Fibroblast of lung (primary cell): ENCODE data around the gene CMIP. TPM values are rescaled to one million over a fixed set of nuclear protein-coding genes. Genes with fewer than 3 reads are reported as not detected.
A peak's percentile ranks its signal among the peaks of the same experiment; 100 is the strongest.

Experiments used
- DNase-seq, 2 donors: peaks; one replicate each; pipeline versions ENCODE4 v3.0.0 to v3.0.0-alpha.2; 2010; ENCODE audit warnings: low read depth in 2 of 2
- H2AFZ ChIP-seq: 2 replicates; pipeline ENCODE4 v1.5.1; 2012; ENCODE audit warnings: low read length, control low read depth, inconsistent platforms
- H3K27ac ChIP-seq: 2 replicates; pipeline ENCODE4 v1.5.1; 2011; ENCODE audit warnings: low read length, control low read depth; ENCODE audit not compliant: insufficient read depth
- H3K27me3 ChIP-seq: 2 replicates; pipeline ENCODE4 v1.5.1; 2011; ENCODE audit warnings: mild to moderate bottlenecking, low read length; ENCODE audit not compliant: control insufficient read depth, insufficient read depth
- H3K36me3 ChIP-seq: 2 replicates; pipeline ENCODE4 v1.5.1; 2011; ENCODE audit warnings: low read length; ENCODE audit not compliant: control insufficient read depth, insufficient read depth
- H3K4me1 ChIP-seq: 2 replicates; pipeline ENCODE4 v1.5.1; 2011; ENCODE audit warnings: low read length; ENCODE audit not compliant: control insufficient read depth, insufficient read depth; ENCODE audit errors: extremely low read depth
- H3K4me2 ChIP-seq: 2 replicates; pipeline ENCODE4 v1.5.1; 2011; ENCODE audit warnings: low read length, control low read depth; ENCODE audit not compliant: insufficient read depth; ENCODE audit errors: extremely low read depth
- H3K4me3 ChIP-seq, 4 experiments: fragments of 200-600 bp in 1 of 4; sonication (generic) in 1 of 4; replicated peaks in 1 of 4; 2 replicates each; pipeline ENCODE4 v1.5.1; 2011 to 2016; ENCODE audit warnings: low read length in 4 of 4, low read depth in 3 of 4, mild to moderate bottlenecking in 3 of 4, control low read depth in 2 of 4, inconsistent platforms in 1 of 4, mixed read lengths in 1 of 4; ENCODE audit not compliant: insufficient read depth in 1 of 4; ENCODE audit errors: control extremely low read depth in 1 of 4
- H3K79me2 ChIP-seq: 2 replicates; pipeline ENCODE4 v1.5.1; 2012; ENCODE audit warnings: mild to moderate bottlenecking, low read length, inconsistent platforms; ENCODE audit not compliant: control insufficient read depth, insufficient read depth
- H3K9ac ChIP-seq: 2 replicates; pipeline ENCODE4 v1.5.1; 2011; ENCODE audit warnings: mild to moderate bottlenecking, low read length, control low read depth; ENCODE audit not compliant: insufficient read depth
- H3K9me3 ChIP-seq: 2 replicates; pipeline ENCODE4 v1.5.1; 2012; ENCODE audit warnings: low read depth, low read length; ENCODE audit not compliant: control insufficient read depth, insufficient read depth
- H4K20me1 ChIP-seq: 2 replicates; pipeline ENCODE4 v1.5.1; 2011; ENCODE audit warnings: low read length; ENCODE audit not compliant: control insufficient read depth, insufficient read depth; ENCODE audit errors: extremely low read depth
- CTCF ChIP-seq, 2 donors: IDR thresholded peaks in 1 of 2; conservative IDR thresholded peaks in 1 of 2; 1 replicate in 1 of 2; 2 replicates in 1 of 2; pipeline ENCODE4 v1.5.1; 2011 to 2012; ENCODE audit warnings: low read length in 2 of 2, control low read depth in 1 of 2, inconsistent platforms in 1 of 2, low read depth in 1 of 2, mild to moderate bottlenecking in 1 of 2
- EZH2 ChIP-seq: IDR thresholded peaks from 2 replicates; pipeline ENCODE4 v1.5.1; 2012; ENCODE audit warnings: low read length, control low read depth, mild to moderate bottlenecking; ENCODE audit errors: missing control alignments
- polyA plus RNA-seq, 2 donors: library from polyadenylated mRNA; depleted of rRNA in 1 of 2; stranded (reverse) in 1 of 2; unstranded in 1 of 2; fragments of >200 nt; gene quantifications; 2 replicates each; pipeline ENCODE4 v1.2.1, GENCODE V29; 2011 to 2012; ENCODE audit warnings: missing spikeins in 1 of 2
- total RNA-seq: library from RNA; depleted of rRNA; stranded (reverse); fragments of >200 nt; gene quantifications from 2 replicates; pipeline ENCODE4 v1.2.1, GENCODE V29; 2014

Gene CMIP
- total and polyA plus RNA-seq, 2 donors (not counting 1 experiment from before 2014, with no cell fraction given), result 1.9 to 5.1 TPM

DNA sequence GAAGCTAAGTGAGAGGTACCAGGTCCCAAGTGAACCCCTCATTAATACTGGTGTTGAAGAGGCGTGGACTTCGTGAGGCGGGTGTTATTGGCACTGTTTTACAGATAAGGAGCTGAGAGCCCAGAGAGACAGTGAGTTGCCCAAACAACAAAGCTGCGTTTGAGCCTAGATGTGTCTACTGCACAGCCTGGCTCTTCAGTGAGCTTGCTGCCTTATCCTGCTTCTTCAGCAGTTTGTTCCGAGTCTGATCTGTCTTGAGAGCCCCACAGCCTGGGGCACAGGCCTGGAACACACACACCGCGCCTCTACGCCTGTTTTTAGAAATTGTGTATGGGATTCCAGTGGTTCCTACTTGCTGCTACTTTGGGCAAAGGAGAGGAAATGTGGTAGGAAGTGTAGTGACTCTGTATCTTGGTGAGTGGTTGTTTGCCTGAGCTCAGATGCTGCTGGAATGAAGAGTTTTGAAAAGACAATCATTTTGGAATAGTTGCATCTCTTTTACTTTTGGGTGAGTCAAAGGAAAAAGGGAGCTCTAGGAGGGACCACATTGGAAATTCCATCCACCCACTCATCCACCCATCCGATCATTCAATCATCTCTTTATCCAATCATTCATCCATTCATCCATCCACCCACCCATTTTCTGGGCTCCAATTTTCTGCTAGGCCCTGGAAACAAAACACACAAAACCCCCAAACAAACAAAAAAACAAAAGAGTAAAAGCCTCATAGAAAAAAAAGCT, 312.2 kb downstream of the CMIP start:
- Histone ChIP-seq H2AFZ (no peak overlapping the region), H3K9me3 (no peaks in the 10 kb centered on the region), H3K27ac (no peak overlapping the region), H3K36me3 (no peaks in the 10 kb centered on the region), H3K4me3 (no peak overlapping the region), H3K79me2 (no peaks in the 10 kb centered on the region), H3K4me2 (no peak overlapping the region), H3K4me1 (no peaks in the 10 kb centered on the region), H4K20me1 (no peaks in the 10 kb centered on the region), H3K27me3 (no peaks in the 10 kb centered on the region), H3K9ac (no peak overlapping the region)
- TF ChIP-seq EZH2 (no peak), CTCF (conservative IDR thresholded peaks at IDR 0.05 in 1 of 2, IDR thresholded peaks at IDR 0.05 in 1 of 2; ENCODE audit: low read depth in 1 of 2, low read length in 2 of 2) (no peak)
- no peak for DNase-seq

DNA sequence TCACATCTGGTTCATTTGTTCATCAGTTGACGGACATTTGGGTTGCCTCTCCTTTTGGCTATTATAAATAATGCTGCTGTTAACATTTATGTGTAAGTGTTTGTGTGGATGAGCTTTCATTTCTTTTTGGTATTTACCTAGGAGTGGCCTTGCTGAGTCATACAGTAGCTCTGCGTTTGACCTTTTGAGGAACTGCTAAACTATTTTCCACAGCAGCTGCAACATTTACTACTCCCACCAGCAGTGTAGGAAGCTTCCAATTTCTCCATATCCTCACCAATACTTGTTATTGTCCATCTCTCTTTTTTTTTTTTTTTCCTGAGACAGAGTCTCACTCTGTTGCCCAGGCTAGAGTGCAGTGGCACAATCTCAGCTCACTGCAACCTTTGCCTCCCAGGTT, 313.8 kb downstream of the CMIP start:
- Histone ChIP-seq H3K9ac (no peak overlapping the region), H3K4me3 (no peak overlapping the region), H3K79me2 (no peaks in the 10 kb centered on the region), H3K36me3 (no peaks in the 10 kb centered on the region), H4K20me1 (no peaks in the 10 kb centered on the region), H3K9me3 (no peaks in the 10 kb centered on the region), H3K27ac (no peak overlapping the region), H3K27me3 (no peaks in the 10 kb centered on the region), H3K4me2 (no peak overlapping the region), H3K4me1 (no peaks in the 10 kb centered on the region), H2AFZ (no peak overlapping the region)
- DNase-seq, result peak in 1 of 2 donors; percentile 27
- TF ChIP-seq CTCF (conservative IDR thresholded peaks at IDR 0.05 in 1 of 2, IDR thresholded peaks at IDR 0.05 in 1 of 2; ENCODE audit: low read depth in 1 of 2, low read length in 2 of 2) (no peak), EZH2 (no peak)

Other genes starting within 250 kb of the CMIP start
- gene BCO1, start 206.1 kb upstream of the CMIP start, total RNA-seq, result under 0.01 and 0.26 TPM in 2 replicates
- 0.05 and 0.10 TPM in 2 replicates for gene BCO1, start 206.1 kb upstream of the CMIP start, polyA plus RNA-seq
- gene GAN, start 129.8 kb upstream of the CMIP start, total RNA-seq, result 5.1 and 5.6 TPM in 2 replicates
- gene GAN, start 129.8 kb upstream of the CMIP start, polyA plus RNA-seq, result 2.9 and 3.3 TPM in 2 replicates